Tibial nerve (tissue), 4 donors: ENCODE data around the gene NSFL1C.

ENCODE experiments used
- CTCF ChIP-seq, 5 experiments: fragments of 200-600 bp in 3 of 5; fragments of 450-650 bp in 2 of 5; sonication (generic) in 3 of 5; IDR thresholded peaks; one replicate each; pipeline ENCODE4 v1.5.1; 2016 to 2019; ENCODE audit warnings: antibody characterized with exemption in 5 of 5, mild to moderate bottlenecking in 3 of 5, moderate library complexity in 2 of 5
- EP300 ChIP-seq, 2 donors: sonication (generic); formaldehyde crosslinking; IDR thresholded peaks; one replicate each; pipeline ENCODE4 v1.6.1; 2017; ENCODE audit warnings: antibody characterized with exemption in 2 of 2, mild to moderate bottlenecking in 1 of 2
- POLR2A ChIP-seq, 2 donors: fragments of 450-650 bp; IDR thresholded peaks; one replicate each; pipeline ENCODE4 v1.6.1; 2017; ENCODE audit warnings: antibody characterized with exemption in 2 of 2, mild to moderate bottlenecking in 2 of 2, moderate library complexity in 2 of 2

- no peak for TF ChIP-seq POLR2A (IDR thresholded peaks at IDR 0.05)
- no peak for TF ChIP-seq CTCF (IDR thresholded peaks at IDR 0.05)
- no peak for TF ChIP-seq EP300 (IDR thresholded peaks at IDR 0.05)
Measured at GRCh38 chr20:1435337-1435699, 31.3 kb downstream of the NSFL1C start.
